Motor neuron (in vitro differentiated cells): ENCODE data around the gene NDUFS7. TPM values are rescaled to one million over a fixed set of nuclear protein-coding genes. Genes with fewer than 3 reads are reported as not detected.

Experiments used
- ATAC-seq, 8 experiments: fragments of 200-7000 bp; cut with Tn5 transposase; replicated peaks in 6 of 8; 2 replicates each; pipeline ENCODE4 v1.8.0; 2021; ENCODE audit warnings: mild to moderate bottlenecking in 8 of 8, moderate library complexity in 8 of 8
- H3K27ac ChIP-seq, 2 donors: fragments of 250-450 bp; sonication (Bioruptor Pico); 2 replicates each; pipeline ENCODE4 v1.9.0; 2021; ENCODE audit warnings: antibody characterized with exemption in 2 of 2, mild to moderate bottlenecking in 2 of 2, moderate library complexity in 1 of 2
- H3K4me1 ChIP-seq, 2 donors: fragments of 250-450 bp; sonication (Bioruptor Pico); replicated peaks in 1 of 2; 2 replicates each; pipeline ENCODE4 v1.6.1; 2021; ENCODE audit warnings: antibody characterized with exemption in 2 of 2, mild to moderate bottlenecking in 2 of 2, moderate library complexity in 1 of 2
- H3K4me3 ChIP-seq, 5 donors: fragments of 250-450 bp; sonication (Bioruptor Pico); 2 replicates each; pipeline ENCODE4 v1.9.0; 2021; ENCODE audit warnings: antibody characterized with exemption in 5 of 5, mild to moderate bottlenecking in 5 of 5, moderate library complexity in 4 of 5
- WGBS, 10 experiments: fragments of 450-650 bp; shearing (Covaris generic); methylation state at CpG; one replicate each; pipeline ENCODE4 v1.0.0; 2022; 5-methylcytosine and 5-hydroxymethylcytosine counted together
- in situ Hi-C, 9 experiments: fragments of 400-800 bp; cut with MboI; loops; one replicate each; pipeline ENCODE4 v1.15.0; 2021; ENCODE audit warnings: low sequenced_read_pairs in 9 of 9, low pct_unique_long_range_greater_than_20kb in 2 of 9; ENCODE audit not compliant: unreplicated experiment in 9 of 9
- total RNA-seq, 8 experiments: library from RNA; unstranded; fragments of 300-600 nt; gene quantifications; 2 replicates each; pipeline versions ENCODE4 v1.2.3 to v1.2.4, GENCODE V29; 2022

NDUFS7 gene
- total RNA-seq, 8 experiments from 2014 or later = 82.8 to 117 (median 89.1) TPM

- in situ Hi-C loops = no loop called here
- ATAC-seq = no peak
- H3K4me1 ChIP-seq = peaks cover 0 to 5% of the 10 kb centered on the region in 2 donors
- H3K4me3 ChIP-seq = no peak overlapping the region
- 81 to 100% (median 92%) methylated on average over 1 to 10 of the region's 17 CpGs; no CpG with 5 or more reads in 3 of the 10 experiments for WGBS, 10 experiments
- H3K27ac ChIP-seq = no peak overlapping the region
These were observed 10.1 kb downstream of the NDUFS7 start for GRCh38 chr19:1393841-1394240.

- peak overlapping the region in 1 of 2 donors; percentile 72 for H3K27ac ChIP-seq
- in situ Hi-C loops = no loop called here
- no peak overlapping the region for H3K4me3 ChIP-seq
- peak; percentile 2 to 69 (median 53) for ATAC-seq
- WGBS, 10 experiments = 40 to 100% (median 53%) methylated on average over 1 to 3 of the region's 43 CpGs; no CpG with 5 or more reads in 5 of the 10 experiments
- peaks cover 0 to 5% of the 10 kb centered on the region in 2 donors for H3K4me1 ChIP-seq
These were observed 10.8 kb downstream of the NDUFS7 start for GRCh38 chr19:1394252-1395193.

GRCh38 chr19:1395194-1396018 lies 11.7 kb downstream of the NDUFS7 start:
- H3K4me1 ChIP-seq = peaks cover 0 to 8% of the 10 kb centered on the region in 2 donors
- H3K4me3 ChIP-seq = no peak overlapping the region
- 85 to 91% methylated on average over 7 to 10 of the region's 52 CpGs; no CpG with 5 or more reads in 8 of the 10 experiments for WGBS, 10 experiments
- peak overlapping the region in 1 of 2 donors; percentile 7 for H3K27ac ChIP-seq
- no peak for ATAC-seq
- in situ Hi-C loops = no loop called here

- H3K27ac ChIP-seq = no peak overlapping the region
- H3K4me1 ChIP-seq = peaks cover 0 to 12% of the 10 kb centered on the region in 2 donors
- in situ Hi-C loops = no loop called here
- WGBS, 10 experiments = no CpG with 5 or more reads among the region's 25 CpGs
- peak in 3 of 8 experiments; percentile 51 to 67 (median 65) for ATAC-seq
- H3K4me3 ChIP-seq = no peak overlapping the region
These were observed 12.5 kb downstream of the NDUFS7 start for GRCh38 chr19:1396019-1396767.

GRCh38 chr19:1396768-1397679 lies 13.3 kb downstream of the NDUFS7 start:
- H3K4me3 ChIP-seq = no peak overlapping the region
- H3K4me1 ChIP-seq = peaks cover 0 to 12% of the 10 kb centered on the region in 2 donors
- no peak overlapping the region for H3K27ac ChIP-seq
- peak in 3 of 8 experiments; percentile 7 to 16 (median 11) for ATAC-seq
- in situ Hi-C loops = no loop called here
- 75 to 90% methylated on average over 2 to 4 of the region's 42 CpGs; no CpG with 5 or more reads in 8 of the 10 experiments for WGBS, 10 experiments

- Histone ChIP-seq H3K27ac (no peak overlapping the region), H3K4me1 (peaks cover 2 to 15% of the 10 kb centered on the region in 2 donors), H3K4me3 (no peak overlapping the region)
- 80 to 100% (median 95%) methylated on average over 1 to 5 of the region's 9 CpGs; no CpG with 5 or more reads in 2 of the 10 experiments for WGBS, 10 experiments
- ATAC-seq = no peak
- in situ Hi-C loops = no loop called here
These were observed 14.1 kb downstream of the NDUFS7 start for GRCh38 chr19:1397838-1398237.

GRCh38 chr19:1399079-1399478 lies 15.4 kb downstream of the NDUFS7 start:
- in situ Hi-C loops = no loop called here
- H3K27ac ChIP-seq = no peak overlapping the region
- no peak for ATAC-seq

GRCh38 chr19:1399745-1400144 lies 16.0 kb downstream of the NDUFS7 start:
- no peak overlapping the region for H3K4me3 ChIP-seq
- ATAC-seq = no peak
- no peak overlapping the region for H3K27ac ChIP-seq
- 86 to 100% methylated on average over 1 to 7 of the region's 15 CpGs; no CpG with 5 or more reads in 8 of the 10 experiments for WGBS, 10 experiments
- peaks cover 5 to 15% of the 10 kb centered on the region in 2 donors for H3K4me1 ChIP-seq
- in situ Hi-C loops = no loop called here

More at GRCh38 chr19:1399079-1399478, 15.4 kb downstream of the NDUFS7 start:
- Histone ChIP-seq H3K4me3 (no peak overlapping the region), H3K4me1 (peaks cover 5 to 17% of the 10 kb centered on the region in 2 donors)
- WGBS, 10 experiments = no CpG with 5 or more reads among the region's 19 CpGs

- peak overlapping the region; percentile 41 to 56 (median 51) for H3K4me3 ChIP-seq
- H3K4me1 ChIP-seq = peaks cover 5 to 12% of the 10 kb centered on the region in 2 donors
- ATAC-seq = peak; percentile 4 to 31 (median 20)
- WGBS, 10 experiments = 0 to 47% (median 26%) methylated on average over 1 to 10 of the region's 36 CpGs; no CpG with 5 or more reads in 4 of the 10 experiments
- in situ Hi-C loops = no loop called here
- no peak overlapping the region for H3K27ac ChIP-seq
These were observed 16.8 kb downstream of the NDUFS7 start for GRCh38 chr19:1400281-1401137.

GRCh38 chr19:1401138-1401888 lies 17.6 kb downstream of the NDUFS7 start, which contains the start of gene GAMT:
GAMT (minus strand) TSS chr19:1401542; CDS start chr19:1401476, 66 bp downstream.
- in situ Hi-C loops = no loop called here
- peaks cover 5 to 12% of the 10 kb centered on the region in 2 donors for H3K4me1 ChIP-seq
- 20% methylated on average over 1 of the region's 87 CpGs; no CpG with 5 or more reads in 9 of the 10 experiments for WGBS, 10 experiments
- ATAC-seq = peak; percentile 12 to 78 (median 67)
- peak within 1 kb of the TSS in 1 of 2 donors; percentile 12 for H3K27ac ChIP-seq
- H3K4me3 ChIP-seq = peak within 1 kb of the TSS; percentile 41 to 56 (median 51)
